Measurements from ENCODE around the gene EEF2K. TPM values are rescaled to one million over a fixed set of nuclear protein-coding genes. Genes with fewer than 3 reads are reported as not detected.
A peak's percentile ranks its signal among the peaks of the same experiment; 100 is the strongest.
"Not testable (repeated sequence)": the region's sequence is repeated elsewhere in the genome, so short reads cannot be mapped to it uniquely, and the experiment has no call there.

Gene EEF2K
- total and polyA plus RNA-seq, 2 donors (not counting 1 experiment from before 2014, with no cell fraction given) = 11.8 to 28.7 TPM

DNA sequence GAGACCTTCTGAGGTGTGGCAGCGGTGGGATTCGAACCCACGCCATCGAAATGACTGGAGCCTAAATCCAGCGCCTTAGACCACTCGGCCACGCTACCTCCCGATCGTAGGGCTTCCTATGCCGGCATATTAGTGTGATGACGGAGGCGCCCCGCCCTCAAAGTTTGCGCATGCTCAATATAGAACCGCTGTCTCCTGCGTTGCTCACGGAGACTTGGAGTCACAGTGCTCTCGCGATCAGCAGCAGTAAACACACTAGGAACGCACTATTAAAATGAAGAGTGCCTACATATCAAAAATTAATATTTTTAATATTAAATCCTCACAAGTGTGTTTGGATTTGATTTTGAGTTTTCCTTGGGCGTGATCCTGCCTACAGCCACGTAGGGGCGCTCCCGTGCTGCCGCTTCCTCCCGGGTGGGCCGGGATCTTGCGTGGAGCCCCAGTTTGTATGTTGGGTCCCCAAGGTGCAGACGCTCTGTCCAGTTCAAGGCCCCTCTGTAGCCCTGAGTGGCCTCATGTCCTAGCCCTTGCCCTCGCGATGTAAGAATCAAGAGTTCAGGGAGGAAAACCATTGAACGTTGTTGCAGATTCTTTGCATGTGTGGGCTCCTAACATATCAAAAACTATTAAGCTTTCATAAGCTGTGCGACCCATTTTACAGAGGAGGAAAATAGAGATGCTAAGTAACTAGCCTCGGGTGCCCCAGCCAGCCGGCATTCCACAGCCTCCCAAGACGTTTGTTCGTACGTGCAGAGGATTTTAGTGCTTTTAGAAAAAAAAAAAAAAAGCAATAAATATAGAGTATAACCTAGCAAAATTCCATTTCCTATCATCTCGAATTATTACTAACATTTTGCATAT lies 10.2 kb upstream of the EEF2K start:
- DNase-seq = peak; percentile 96
- Mint-ChIP-seq H3K4me1 (peaks cover 53% of the 10 kb centered on the region), H3K27me3 (peaks cover 3% of the 10 kb centered on the region), H3K9me3 (ENCODE audit: insufficient read depth) (peaks cover 7% of the 10 kb centered on the region), H3K4me3 (peak overlapping the region; percentile 97), H3K27ac (peak overlapping the region; percentile 100)
- intact Hi-C loops (cut with micrococcal nuclease) = loop anchor here (1.0 to 10.0 kb wide), 5 partner anchors 10 to 1291 kb away; partner anchors contain the start of genes CDR2, DCUN1D3, EEF2K and LYRM1
- H4K20me1 ChIP-seq (ENCODE audit: control insufficient read depth, insufficient read depth, low read length, poor library complexity, severe bottlenecking) = no peaks in the 10 kb centered on the region
- ChIA-PET CTCF (interaction anchor here (0.6 to 2.6 kb wide), 9 partner anchors 9 to 157 kb away, joined by 3 to 21 read pairs (median 5); partner anchors contain the start of genes EEF2K and POLR3E), POLR2A (interaction anchor here (0.6 to 1.5 kb wide), 3 partner anchors 10 to 21 kb away, joined by 3 to 10 read pairs (median 4); partner anchors contain the start of gene EEF2K)
- H3K27ac ChIP-seq (ENCODE audit: low read length in 2 of 2) = peak overlapping the region; percentile 68 to 81
- peaks cover 0 to 1% (median 0%) of the 10 kb centered on the region in 3 donors for H3K9me3 ChIP-seq (ENCODE audit: control extremely low read depth in 1 of 3, control insufficient read depth in 2 of 3, insufficient read depth in 1 of 3, low read length in 2 of 3)
- peak overlapping the region; percentile 51 to 83 (median 69) for H3K4me3 ChIP-seq (ENCODE audit: control extremely low read depth in 1 of 5, extremely low read depth in 1 of 5, insufficient read depth in 1 of 5, low read depth in 2 of 5, low read length in 4 of 5)
- H3K27me3 ChIP-seq (replicated peaks in 1 of 4; ENCODE audit: control extremely low read depth in 1 of 4, control insufficient read depth in 3 of 4, insufficient read depth in 4 of 4, low read length in 3 of 4) = no peaks in the 10 kb centered on the region
- H2AFZ ChIP-seq (ENCODE audit: insufficient read depth, low read depth, low read length, poor library complexity, severe bottlenecking) = peak overlapping the region; percentile 87
- no peaks in the 10 kb centered on the region for H3K36me3 ChIP-seq (replicated peaks in 1 of 2; ENCODE audit: control extremely low read depth in 1 of 2, control insufficient read depth in 1 of 2, extremely low read depth in 1 of 2, insufficient read depth in 2 of 2, low read length in 1 of 2)
- peak overlapping the region; percentile 73 for H3K9ac ChIP-seq (ENCODE audit: low read length)
- under 1% methylated on average over 24 of the region's 39 CpGs for WGBS (ENCODE audit: insufficient coverage)
- no peak for TF ChIP-seq EZH2 (IDR thresholded peaks at IDR 0.05; ENCODE audit: borderline replicate concordance, insufficient read depth, low read depth, low read length, poor library complexity, severe bottlenecking)
- TF ChIP-seq, protein P1, sequence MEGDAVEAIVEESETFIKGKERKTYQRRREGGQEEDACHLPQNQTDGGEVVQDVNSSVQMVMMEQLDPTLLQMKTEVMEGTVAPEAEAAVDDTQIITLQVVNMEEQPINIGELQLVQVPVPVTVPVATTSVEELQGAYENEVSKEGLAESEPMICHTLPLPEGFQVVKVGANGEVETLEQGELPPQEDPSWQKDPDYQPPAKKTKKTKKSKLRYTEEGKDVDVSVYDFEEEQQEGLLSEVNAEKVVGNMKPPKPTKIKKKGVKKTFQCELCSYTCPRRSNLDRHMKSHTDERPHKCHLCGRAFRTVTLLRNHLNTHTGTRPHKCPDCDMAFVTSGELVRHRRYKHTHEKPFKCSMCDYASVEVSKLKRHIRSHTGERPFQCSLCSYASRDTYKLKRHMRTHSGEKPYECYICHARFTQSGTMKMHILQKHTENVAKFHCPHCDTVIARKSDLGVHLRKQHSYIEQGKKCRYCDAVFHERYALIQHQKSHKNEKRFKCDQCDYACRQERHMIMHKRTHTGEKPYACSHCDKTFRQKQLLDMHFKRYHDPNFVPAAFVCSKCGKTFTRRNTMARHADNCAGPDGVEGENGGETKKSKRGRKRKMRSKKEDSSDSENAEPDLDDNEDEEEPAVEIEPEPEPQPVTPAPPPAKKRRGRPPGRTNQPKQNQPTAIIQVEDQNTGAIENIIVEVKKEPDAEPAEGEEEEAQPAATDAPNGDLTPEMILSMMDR (IDR thresholded peaks at IDR 0.05) = peak; percentile 88
- peak; percentile 11 for ATAC-seq (ENCODE audit: low read depth)
- peak overlapping the region; percentile 97 for H3K4me2 ChIP-seq (replicated peaks; ENCODE audit: low read depth, low read length, poor library complexity, severe bottlenecking)
- H3K79me2 ChIP-seq (ENCODE audit: control insufficient read depth, insufficient read depth, low read length) = no peaks in the 10 kb centered on the region
- peaks cover 29 to 51% of the 10 kb centered on the region in 2 donors for H3K4me1 ChIP-seq (ENCODE audit: control insufficient read depth in 2 of 2, insufficient read depth in 2 of 2, low read length in 2 of 2)

DNA sequence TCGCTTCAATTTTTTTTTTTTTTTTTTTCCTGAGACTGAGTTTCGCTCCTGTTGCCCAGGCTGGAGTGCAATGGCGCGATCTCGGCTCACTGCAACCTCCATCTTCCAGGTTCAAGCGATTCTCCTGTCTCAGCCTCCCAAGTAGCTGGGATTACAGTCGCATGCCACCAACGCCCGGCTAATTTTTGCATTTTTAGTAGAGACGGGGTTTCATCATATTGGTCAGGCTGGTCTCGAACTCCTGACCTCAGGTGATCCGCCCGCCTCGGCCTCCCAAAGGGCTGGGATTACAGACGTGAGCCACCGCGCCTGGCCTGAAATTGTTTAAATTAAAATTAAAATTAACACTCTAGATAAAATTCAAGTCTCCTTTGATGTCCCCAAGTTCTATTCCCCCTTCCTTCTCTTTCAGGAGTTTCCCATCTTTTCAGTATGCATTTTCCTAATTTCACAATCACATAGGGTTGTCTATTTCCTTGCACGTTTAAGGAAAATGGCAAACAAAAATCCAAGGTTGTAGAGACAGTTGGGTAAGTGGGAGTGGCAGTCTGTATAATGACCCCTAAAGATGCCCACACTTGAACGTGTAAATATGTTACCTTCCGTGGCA lies 9.4 kb upstream of the EEF2K start:
- not testable (repeated sequence) for H2AFZ ChIP-seq (ENCODE audit: insufficient read depth, low read depth, low read length, poor library complexity, severe bottlenecking); H3K27me3 Mint-ChIP-seq; H3K27me3 ChIP-seq (replicated peaks in 1 of 4; ENCODE audit: control extremely low read depth in 1 of 4, control insufficient read depth in 3 of 4, insufficient read depth in 4 of 4, low read length in 3 of 4); H4K20me1 ChIP-seq (ENCODE audit: control insufficient read depth, insufficient read depth, low read length, poor library complexity, severe bottlenecking); H3K27ac ChIP-seq (ENCODE audit: low read length in 2 of 2); ATAC-seq (ENCODE audit: low read depth); H3K9me3 Mint-ChIP-seq (ENCODE audit: insufficient read depth); H3K9me3 ChIP-seq (ENCODE audit: control extremely low read depth in 1 of 3, control insufficient read depth in 2 of 3, insufficient read depth in 1 of 3, low read length in 2 of 3); DNase-seq; H3K79me2 ChIP-seq (ENCODE audit: control insufficient read depth, insufficient read depth, low read length); H3K36me3 ChIP-seq (replicated peaks in 1 of 2; ENCODE audit: control extremely low read depth in 1 of 2, control insufficient read depth in 1 of 2, extremely low read depth in 1 of 2, insufficient read depth in 2 of 2, low read length in 1 of 2)
- Mint-ChIP-seq H3K4me1 (peaks cover 50% of the 10 kb centered on the region), H3K4me3 (peak overlapping the region; percentile 82), H3K27ac (peak overlapping the region; percentile 64)
- ChIA-PET CTCF (interaction anchor here (0.6 to 2.7 kb wide), 9 partner anchors 8 to 156 kb away, joined by 3 to 21 read pairs (median 6); partner anchors contain the start of genes EEF2K and POLR3E), POLR2A (interaction anchor here (0.6 to 0.7 kb wide), 2 partner anchors 9 to 20 kb away, joined by 3 to 10 read pairs; partner anchors contain the start of gene EEF2K)
- WGBS (ENCODE audit: insufficient coverage) = 10% methylated on average over 1 of the region's 20 CpGs
- intact Hi-C loops (cut with micrococcal nuclease) = loop anchor here (1.0 to 10.0 kb wide), 3 partner anchors 10 to 1292 kb away; partner anchors contain the start of genes DCUN1D3, EEF2K and LYRM1
- Histone ChIP-seq H3K4me1 (ENCODE audit: control insufficient read depth in 2 of 2, insufficient read depth in 2 of 2, low read length in 2 of 2) (peaks cover 28 to 47% of the 10 kb centered on the region in 2 donors), H3K4me2 (replicated peaks; ENCODE audit: low read depth, low read length, poor library complexity, severe bottlenecking) (peak overlapping the region; percentile 97), H3K4me3 (ENCODE audit: control extremely low read depth in 1 of 5, extremely low read depth in 1 of 5, insufficient read depth in 1 of 5, low read depth in 2 of 5, low read length in 4 of 5) (peak overlapping the region in 4 of 5 experiments; percentile 51 to 83 (median 61)), H3K9ac (ENCODE audit: low read length) (peak overlapping the region; percentile 73)
